T47D (cell line): ENCODE data around the gene SERPINB10.
A peak's percentile ranks its signal among the peaks of the same experiment; 100 is the strongest.

ENCODE experiments used
- DNase-seq, 2 experiments: peaks; one replicate each; pipeline versions ENCODE4 v3.0.0 to v3.0.0-alpha.2; 2011 to 2012; ENCODE audit warnings: low read depth in 1 of 2, low spot score in 1 of 2
- JUND ChIP-seq: IDR thresholded peaks from 2 replicates; pipeline ENCODE4 v1.6.1; 2012; ENCODE audit warnings: low read depth
- in situ Hi-C: cut with HindIII; loops from 2 replicates; pipeline ENCODE4 v1.10.0; 2016; ENCODE audit warnings: low sequenced_read_pairs, low pct_unique_long_range_greater_than_20kb

The SERPINB10 gene

GRCh38 chr18:63881851-63882250, 25.9 kb upstream of the SERPINB10 start:
- in situ Hi-C loops = no loop called here
- TF ChIP-seq JUND = no peak
- no peak for DNase-seq

GRCh38 chr18:63882333-63883141, 25.2 kb upstream of the SERPINB10 start:
- no peak for DNase-seq
- TF ChIP-seq JUND = no peak
- in situ Hi-C loops = no loop called here

GRCh38 chr18:63883617-63884016, 24.1 kb upstream of the SERPINB10 start:
- no peak for TF ChIP-seq JUND
- in situ Hi-C loops = no loop called here
- DNase-seq = no peak

GRCh38 chr18:63887424-63887823, 20.3 kb upstream of the SERPINB10 start, which contains the start of gene SERPINB2:
SERPINB2 (plus strand) TSS chr18:63887705; CDS start chr18:63891445, 3,740 bp downstream.
- TF ChIP-seq JUND = no peak
- DNase-seq = no peak
- in situ Hi-C loops = no loop called here

- TF ChIP-seq JUND = no peak
- in situ Hi-C loops = no loop called here
- DNase-seq = no peak
Measured at GRCh38 chr18:63888470-63889190, 19.1 kb upstream of the SERPINB10 start.

GRCh38 chr18:63889626-63890025, 18.1 kb upstream of the SERPINB10 start:
- in situ Hi-C loops = no loop called here
- no peak for DNase-seq
- no peak for TF ChIP-seq JUND

- no peak for TF ChIP-seq JUND
- in situ Hi-C loops = no loop called here
- peak in 1 of 2 experiments; percentile 76 for DNase-seq
Measured at GRCh38 chr18:63890237-63890949, 17.4 kb upstream of the SERPINB10 start.

- no peak for TF ChIP-seq JUND
- in situ Hi-C loops = no loop called here
- peak; percentile 21 to 68 for DNase-seq
Measured at GRCh38 chr18:63890950-63891304, 16.8 kb upstream of the SERPINB10 start.

GRCh38 chr18:63892566-63892965, 15.2 kb upstream of the SERPINB10 start:
- TF ChIP-seq JUND = no peak
- in situ Hi-C loops = no loop called here
- DNase-seq = no peak

- in situ Hi-C loops = no loop called here
- no peak for DNase-seq
Measured at GRCh38 chr18:63894106-63894772, 13.5 kb upstream of the SERPINB10 start.

GRCh38 chr18:63895190-63895589, 12.6 kb upstream of the SERPINB10 start:
- no peak for DNase-seq
- in situ Hi-C loops = no loop called here
- no peak for TF ChIP-seq JUND

More at GRCh38 chr18:63894106-63894772, 13.5 kb upstream of the SERPINB10 start:
- no peak for TF ChIP-seq JUND

- TF ChIP-seq JUND = no peak
- peak in 1 of 2 experiments; percentile 8 for DNase-seq
- in situ Hi-C loops = no loop called here
Measured at GRCh38 chr18:63897072-63897471, 10.7 kb upstream of the SERPINB10 start.

GRCh38 chr18:63899206-63899605, 8.6 kb upstream of the SERPINB10 start:
- no peak for DNase-seq
- in situ Hi-C loops = no loop called here
- TF ChIP-seq JUND = no peak
